Stimulated activated CD8-positive, alpha-beta memory T cell treated with anti-CD3 and anti-CD28 coated beads, Interleukin-7, amount 100 ng/mL, for 24 hours (primary cell): ENCODE results near the gene NUDT4B.
"Not testable (repeated sequence)": the region's sequence is repeated elsewhere in the genome, so short reads cannot be mapped to it uniquely, and the experiment has no call there.

Source experiments
- DNase-seq: peaks from one replicate; pipeline ENCODE4 v3.0.0-alpha.2; 2020; ENCODE audit warnings: low read depth

NUDT4B gene

GRCh38 chr1:148748563-148749334, at the start of gene NUDT4B:
TSS of gene NUDT4B (plus strand) at chr1:148748774. CDS start at chr1:148748953, 179 bp downstream.
- DNase-seq: not testable (repeated sequence)

DNA sequence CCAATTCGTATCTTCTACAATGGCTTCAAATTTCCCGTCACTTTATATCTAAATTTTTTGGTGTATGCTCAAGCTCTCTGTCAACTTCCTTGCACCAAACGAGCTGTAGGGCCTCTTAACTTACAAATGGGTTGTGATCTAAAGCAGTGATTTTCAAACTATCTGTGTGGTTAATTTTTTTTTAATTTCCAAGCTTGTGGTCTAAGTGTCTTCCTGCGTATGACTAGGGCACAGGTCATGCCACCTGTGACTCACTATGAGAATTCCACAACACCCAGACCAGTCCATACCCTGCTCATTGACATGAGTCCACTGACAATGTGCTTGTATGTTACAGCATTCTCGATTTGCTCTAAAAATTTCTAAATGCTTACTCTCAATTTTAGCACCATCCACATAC, 49.2 kb upstream of the NUDT4B start:
- not testable (repeated sequence) for DNase-seq

DNA sequence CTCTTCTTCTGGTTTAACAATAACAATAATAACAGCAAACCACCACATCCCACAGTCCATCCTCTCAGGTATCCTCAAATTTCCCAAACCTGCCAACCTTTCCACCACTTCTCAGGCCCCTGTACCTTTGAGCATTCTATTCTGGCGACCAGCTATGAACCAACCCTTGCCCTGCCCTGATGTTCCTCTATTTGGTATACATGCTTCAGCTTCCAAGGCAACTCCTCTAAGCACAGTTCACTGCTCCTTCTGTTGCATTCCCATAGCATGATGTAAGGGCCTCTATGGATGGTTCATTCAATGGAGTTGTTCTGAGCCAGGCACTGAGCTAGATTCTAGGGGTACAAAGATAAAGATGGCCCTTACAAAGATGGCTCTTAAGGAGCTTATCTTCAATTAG, 46.3 kb upstream of the NUDT4B start:
- not testable (repeated sequence) for DNase-seq

DNA sequence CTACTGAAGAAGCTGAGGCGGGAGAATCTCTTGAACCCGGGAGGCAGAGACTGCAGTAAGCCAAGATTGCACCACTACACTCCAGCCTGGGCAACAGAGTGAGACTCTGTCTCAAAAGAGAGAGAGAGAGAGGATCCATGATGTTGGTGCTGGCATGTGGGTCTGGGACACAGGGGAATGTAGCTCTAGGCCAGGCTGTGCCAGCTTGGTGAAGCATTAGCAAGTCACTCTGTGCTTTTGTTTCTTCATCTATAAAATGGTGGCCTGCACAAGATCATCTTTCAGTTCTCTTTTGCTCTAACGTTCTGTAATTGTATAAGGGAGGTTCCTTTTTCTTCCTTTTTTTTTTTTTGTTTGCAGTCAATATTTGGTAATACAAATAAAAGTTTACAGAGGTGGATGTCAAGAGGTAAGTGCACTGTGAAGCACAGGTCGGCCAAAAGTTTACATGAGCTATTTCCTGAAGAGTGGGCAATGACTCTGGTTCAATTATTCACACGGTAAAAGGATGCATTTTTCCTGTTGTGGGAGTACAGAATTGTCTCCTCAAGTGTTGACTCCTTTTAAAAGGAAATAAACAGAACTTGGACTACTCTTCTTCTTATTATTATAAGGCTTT, 44.5 kb upstream of the NUDT4B start:
- not testable (repeated sequence) for DNase-seq

- DNase-seq: not testable (repeated sequence)
These were observed 43.1 kb upstream of the NUDT4B start for GRCh38 chr1:148705316-148705948.

- DNase-seq: not testable (repeated sequence)
These were observed 39.7 kb upstream of the NUDT4B start for GRCh38 chr1:148708779-148709333.

- not testable (repeated sequence) for DNase-seq
These were observed 37.6 kb upstream of the NUDT4B start for GRCh38 chr1:148710772-148711523.

- DNase-seq: not testable (repeated sequence)
These were observed 36.2 kb upstream of the NUDT4B start for GRCh38 chr1:148712353-148712752.

DNA sequence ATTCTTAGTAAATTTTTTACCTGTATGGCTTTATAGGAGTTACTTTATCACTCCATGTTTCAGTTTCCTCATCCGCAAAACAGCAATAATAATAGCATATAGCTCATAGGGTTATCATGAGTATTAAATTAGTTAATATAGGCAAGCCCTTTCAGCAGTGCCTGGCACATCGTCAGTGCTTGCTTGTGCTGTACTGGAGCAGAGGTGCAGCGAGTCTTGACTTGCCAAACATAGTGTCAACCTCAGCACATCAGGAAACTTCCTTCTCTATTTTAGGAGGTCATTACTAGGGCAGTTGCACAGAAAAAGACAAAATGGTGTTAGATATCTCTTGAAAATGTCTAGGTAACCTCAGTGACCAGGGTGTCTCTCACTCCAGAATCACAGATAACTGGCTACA, 33.1 kb upstream of the NUDT4B start:
- not testable (repeated sequence) for DNase-seq

- DNase-seq: not testable (repeated sequence)
These were observed 31.5 kb upstream of the NUDT4B start for GRCh38 chr1:148716966-148717520.

- DNase-seq: not testable (repeated sequence)
These were observed 27.7 kb upstream of the NUDT4B start for GRCh38 chr1:148720918-148721317.

- DNase-seq: not testable (repeated sequence)
These were observed 25.8 kb upstream of the NUDT4B start for GRCh38 chr1:148722758-148723157.

DNA sequence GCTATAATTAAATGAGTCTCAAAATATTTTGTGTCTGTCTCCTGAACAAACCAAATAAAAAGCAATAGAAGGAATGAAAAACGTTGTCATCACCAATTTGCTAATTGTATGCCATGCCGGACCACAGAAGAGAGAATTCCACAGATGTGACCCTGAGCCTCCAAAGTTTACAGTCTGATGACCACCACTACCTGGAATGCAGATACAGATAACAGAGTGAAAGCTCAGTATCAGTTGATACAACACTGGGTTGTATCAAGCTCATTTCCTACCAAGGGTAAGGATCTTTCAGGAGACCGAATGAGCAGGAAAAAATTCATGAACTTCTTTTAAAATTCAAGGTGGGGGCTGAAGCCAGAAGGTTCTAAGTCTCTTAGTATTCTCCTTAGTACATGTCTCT, 25.1 kb upstream of the NUDT4B start:
- not testable (repeated sequence) for DNase-seq

- DNase-seq: not testable (repeated sequence)
These were observed 23.7 kb upstream of the NUDT4B start for GRCh38 chr1:148724872-148725271.

- not testable (repeated sequence) for DNase-seq
These were observed 20.7 kb upstream of the NUDT4B start for GRCh38 chr1:148727862-148728261.

DNA sequence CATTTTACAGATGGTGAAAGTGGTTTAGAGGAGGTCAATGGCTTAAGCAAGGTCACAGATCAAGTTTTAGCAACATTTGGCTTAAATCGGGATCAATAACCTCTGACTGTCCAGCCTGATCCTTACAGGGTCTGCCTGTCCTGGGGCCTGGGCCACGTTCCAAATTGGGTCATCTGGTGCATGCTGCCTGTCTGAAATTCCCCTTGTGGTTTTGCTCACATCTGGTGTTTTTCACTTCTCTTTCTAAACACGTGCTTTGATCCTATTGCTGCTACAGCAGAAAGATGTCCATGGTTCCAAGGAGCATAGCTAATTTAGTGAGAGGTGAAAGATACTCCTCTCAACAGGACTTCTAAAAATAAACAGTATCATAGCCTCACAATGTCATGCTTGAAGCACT, 19.4 kb upstream of the NUDT4B start:
- not testable (repeated sequence) for DNase-seq

DNA sequence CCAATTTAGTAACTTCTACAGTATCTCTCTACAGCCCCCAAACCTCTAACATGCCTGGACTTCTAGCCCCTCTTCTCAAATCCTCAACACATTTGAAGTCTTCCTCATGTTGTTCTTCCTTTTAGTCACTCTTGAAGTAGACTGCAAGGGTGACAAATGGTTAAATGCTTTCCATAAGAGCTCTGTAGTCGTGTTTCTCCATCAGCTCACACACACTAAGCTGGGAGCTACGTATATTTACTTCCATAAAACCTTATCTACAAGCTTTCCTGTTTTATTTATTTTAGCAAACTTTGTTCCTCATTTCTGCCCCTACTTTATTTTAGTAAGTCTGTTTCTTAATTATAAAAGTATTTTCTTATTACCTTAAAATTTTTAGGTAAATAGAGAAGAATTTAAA, 19.0 kb upstream of the NUDT4B start:
- DNase-seq: not testable (repeated sequence)

DNA sequence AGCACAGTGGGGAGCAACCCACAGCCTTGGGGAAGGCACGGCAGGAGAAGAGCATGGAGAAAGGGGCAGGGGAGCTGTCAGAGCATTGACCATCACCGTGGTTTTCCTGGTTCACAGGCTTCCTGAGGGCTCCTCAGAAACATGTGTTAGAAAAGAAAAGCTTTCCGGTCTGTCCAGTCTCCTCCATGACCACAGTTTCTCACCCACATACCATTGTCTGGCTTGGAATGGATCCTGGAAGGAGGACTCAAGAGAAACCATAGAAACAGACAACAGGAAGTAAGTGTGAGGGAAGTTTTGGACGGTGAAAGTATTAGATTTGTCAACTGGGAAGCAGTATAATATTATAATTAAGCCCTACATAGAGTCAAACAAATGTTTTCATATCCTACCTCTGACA, 16.3 kb upstream of the NUDT4B start:
- DNase-seq: not testable (repeated sequence)

DNA sequence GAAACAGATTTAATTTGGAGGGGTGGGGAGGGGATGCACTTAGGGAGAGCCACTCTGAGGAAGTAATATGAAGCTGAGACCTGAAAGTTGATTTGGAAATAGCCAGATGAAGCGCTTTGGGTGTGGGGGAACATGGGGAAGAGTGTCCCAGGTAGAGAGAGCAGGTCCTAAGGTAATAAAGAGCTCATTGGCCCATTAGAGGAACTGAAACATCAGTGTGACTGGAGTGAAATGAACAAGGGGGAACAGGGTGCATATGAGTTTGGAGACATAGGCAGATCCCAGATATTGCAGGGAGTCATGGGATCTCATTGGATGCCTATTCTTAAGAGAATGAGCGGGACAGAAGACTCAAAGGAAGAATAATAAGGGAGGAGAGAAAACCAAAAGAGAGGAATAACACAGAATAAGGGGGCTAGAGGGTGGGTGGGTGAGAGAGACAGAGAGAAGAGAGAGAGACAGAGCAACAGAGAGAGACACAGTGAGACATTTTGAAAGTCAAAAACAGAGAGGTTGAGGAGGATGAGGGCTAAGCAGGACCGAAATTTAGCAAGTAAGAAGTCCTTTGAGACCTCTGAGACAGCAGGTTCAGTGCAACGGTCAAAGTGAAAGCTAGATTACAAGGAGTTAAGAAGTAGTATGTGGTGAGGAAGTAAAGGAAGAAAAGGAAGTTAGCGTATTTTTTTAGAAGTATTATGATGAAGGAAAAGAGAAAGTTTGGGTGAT, 14.8 kb upstream of the NUDT4B start:
- not testable (repeated sequence) for DNase-seq

DNA sequence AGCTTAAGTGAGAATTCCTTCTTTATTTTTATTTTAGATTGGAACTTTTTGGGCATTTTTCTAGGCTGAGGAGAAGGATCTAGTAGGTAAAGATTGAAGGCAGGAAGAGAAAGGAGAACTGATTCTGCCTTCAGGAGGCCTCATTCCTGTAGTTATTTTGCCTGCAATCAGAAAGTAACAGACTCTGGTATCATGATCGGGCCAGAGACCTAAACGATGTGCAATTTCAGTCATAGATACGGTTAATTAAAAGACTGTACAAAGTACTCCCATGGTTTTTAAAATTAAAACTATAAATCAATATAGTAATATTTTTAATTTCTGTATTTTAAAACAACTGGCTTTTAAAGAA, 14.3 kb upstream of the NUDT4B start:
- not testable (repeated sequence) for DNase-seq

- DNase-seq: not testable (repeated sequence)
These were observed 13.0 kb upstream of the NUDT4B start for GRCh38 chr1:148735538-148735937.
